Stimulated activated CD8-positive, alpha-beta memory T cell treated with anti-CD3 and anti-CD28 coated beads, Interleukin-2, amount 100 ng/mL, for 1 hour (primary cell): ENCODE results near the gene ITLN2.
A peak's percentile ranks its signal among the peaks of the same experiment; 100 is the strongest.
"Not testable (repeated sequence)": the region's sequence is repeated elsewhere in the genome, so short reads cannot be mapped to it uniquely, and the experiment has no call there.

Experiments used
- DNase-seq, 2 donors: peaks; one replicate each; pipeline ENCODE4 v3.0.0-alpha.2; 2020; ENCODE audit warnings: low read depth in 2 of 2

Gene ITLN2

GRCh38 chr1:160954158-160955104 is at the start of gene ITLN2:
Gene ITLN2, minus strand, starts transcription at chr1:160954809. Its CDS starts 68 bp downstream, at chr1:160954741.
- peak in 1 of 2 donors; percentile 1 for DNase-seq

- no peak for DNase-seq
Observed at GRCh38 chr1:161001525-161001924, 46.9 kb upstream of the ITLN2 start.

GRCh38 chr1:161000736-161001480 is 46.3 kb upstream of the ITLN2 start:
- no peak for DNase-seq

- no peak for DNase-seq
Observed at GRCh38 chr1:160999376-160999775, 44.8 kb upstream of the ITLN2 start.

- DNase-seq: peak; percentile 10 to 18
Observed at GRCh38 chr1:160997323-160998038, 42.9 kb upstream of the ITLN2 start.

GRCh38 chr1:160996178-160996577 is 41.6 kb upstream of the ITLN2 start:
- DNase-seq: no peak

GRCh38 chr1:160993544-160994193 is 39.1 kb upstream of the ITLN2 start:
- DNase-seq: no peak

GRCh38 chr1:160992036-160992435 is 37.4 kb upstream of the ITLN2 start:
- DNase-seq: not testable (repeated sequence)

GRCh38 chr1:160987359-160988050 is 32.9 kb upstream of the ITLN2 start:
- no peak for DNase-seq

GRCh38 chr1:160985723-160986122 is 31.1 kb upstream of the ITLN2 start:
- no peak for DNase-seq

- DNase-seq: no peak
Observed at GRCh38 chr1:160981584-160982411, 27.2 kb upstream of the ITLN2 start.

- DNase-seq: no peak
Observed at GRCh38 chr1:160979286-160979685, 24.7 kb upstream of the ITLN2 start.

- no peak for DNase-seq
Observed at GRCh38 chr1:160978510-160978927, 23.9 kb upstream of the ITLN2 start.

GRCh38 chr1:160975026-160975425 is 20.4 kb upstream of the ITLN2 start:
- DNase-seq: no peak

GRCh38 chr1:160973491-160973890 is 18.9 kb upstream of the ITLN2 start:
- no peak for DNase-seq

- no peak for DNase-seq
Observed at GRCh38 chr1:160972939-160973338, 18.3 kb upstream of the ITLN2 start.

GRCh38 chr1:160971618-160972056 is 17.0 kb upstream of the ITLN2 start:
- no peak for DNase-seq

GRCh38 chr1:160963521-160963920 is 8.9 kb upstream of the ITLN2 start:
- DNase-seq: no peak

GRCh38 chr1:160961419-160961818 is 6.8 kb upstream of the ITLN2 start:
- no peak for DNase-seq

- DNase-seq: no peak
Observed at GRCh38 chr1:160956966-160957365, 2.4 kb upstream of the ITLN2 start.
